Measurements from ENCODE around the gene RHOA.
"Not testable (repeated sequence)": the region's sequence is repeated elsewhere in the genome, so short reads cannot be mapped to it uniquely, and the experiment has no call there.

RHOA gene

DNA sequence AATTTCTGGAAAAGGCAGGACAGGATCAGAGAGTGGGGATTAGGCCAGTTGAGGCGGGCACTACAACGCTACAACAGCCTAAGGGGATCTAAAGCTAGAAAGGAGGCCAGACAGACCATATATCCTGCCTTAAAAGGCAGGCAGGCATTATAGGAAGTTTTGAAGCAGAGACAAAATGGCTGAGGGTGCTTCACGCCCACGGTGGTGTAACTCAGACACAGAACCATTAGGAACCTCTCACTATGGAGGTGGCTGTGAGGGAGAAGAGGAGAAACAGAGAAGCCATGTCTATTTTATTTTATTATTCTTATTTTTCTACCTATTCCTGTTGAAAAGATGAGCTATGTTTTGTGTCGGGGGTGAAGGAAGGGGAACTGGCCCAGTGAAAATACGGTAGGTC lies 69.8 kb downstream of the RHOA start:
- DNase-seq (ENCODE audit: low read depth), result no peak
- TF ChIP-seq, protein P1, sequence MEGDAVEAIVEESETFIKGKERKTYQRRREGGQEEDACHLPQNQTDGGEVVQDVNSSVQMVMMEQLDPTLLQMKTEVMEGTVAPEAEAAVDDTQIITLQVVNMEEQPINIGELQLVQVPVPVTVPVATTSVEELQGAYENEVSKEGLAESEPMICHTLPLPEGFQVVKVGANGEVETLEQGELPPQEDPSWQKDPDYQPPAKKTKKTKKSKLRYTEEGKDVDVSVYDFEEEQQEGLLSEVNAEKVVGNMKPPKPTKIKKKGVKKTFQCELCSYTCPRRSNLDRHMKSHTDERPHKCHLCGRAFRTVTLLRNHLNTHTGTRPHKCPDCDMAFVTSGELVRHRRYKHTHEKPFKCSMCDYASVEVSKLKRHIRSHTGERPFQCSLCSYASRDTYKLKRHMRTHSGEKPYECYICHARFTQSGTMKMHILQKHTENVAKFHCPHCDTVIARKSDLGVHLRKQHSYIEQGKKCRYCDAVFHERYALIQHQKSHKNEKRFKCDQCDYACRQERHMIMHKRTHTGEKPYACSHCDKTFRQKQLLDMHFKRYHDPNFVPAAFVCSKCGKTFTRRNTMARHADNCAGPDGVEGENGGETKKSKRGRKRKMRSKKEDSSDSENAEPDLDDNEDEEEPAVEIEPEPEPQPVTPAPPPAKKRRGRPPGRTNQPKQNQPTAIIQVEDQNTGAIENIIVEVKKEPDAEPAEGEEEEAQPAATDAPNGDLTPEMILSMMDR (conservative IDR thresholded peaks at IDR 0.05; ENCODE audit: control insufficient read depth, insufficient read depth, low read depth, low read length), result no peak
- no peak overlapping the region for H3K4me3 ChIP-seq (ENCODE audit: control insufficient read depth, low read depth, low read length)

GRCh38 chr3:49339941-49340800 lies 71.6 kb downstream of the RHOA start, which contains the start of gene USP4:
Gene USP4, minus strand, starts transcription at chr3:49340053. Its CDS starts 29 bp downstream, at chr3:49340024.
- TF ChIP-seq, protein P1 (conservative IDR thresholded peaks at IDR 0.05; ENCODE audit: control insufficient read depth, insufficient read depth, low read depth, low read length), result peak; percentile 58
- peak within 1 kb of the TSS; percentile 82 for H3K4me3 ChIP-seq (ENCODE audit: control insufficient read depth, low read depth, low read length)
- DNase-seq (ENCODE audit: low read depth), result peak; percentile 82

DNA sequence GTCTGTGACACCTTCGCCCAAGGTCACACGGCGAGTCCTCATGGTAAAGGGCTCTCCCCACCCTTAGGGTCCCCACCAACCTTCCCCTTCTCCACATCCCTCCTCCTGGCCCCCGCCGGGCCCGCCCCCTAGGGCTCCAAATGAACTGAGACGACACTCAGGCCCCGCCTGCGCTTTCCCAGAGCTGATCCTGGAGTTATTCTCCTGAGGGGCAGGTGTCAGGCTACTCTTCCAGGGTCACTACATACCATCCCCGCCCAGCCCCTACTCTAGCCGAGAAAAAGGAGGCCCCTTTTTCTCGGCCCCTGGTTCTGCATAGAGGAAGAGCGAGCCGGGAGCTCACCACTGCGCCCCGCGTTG lies 72.2 kb downstream of the RHOA start:
- TF ChIP-seq, protein P1 (conservative IDR thresholded peaks at IDR 0.05; ENCODE audit: control insufficient read depth, insufficient read depth, low read depth, low read length), result no peak
- no peak for DNase-seq (ENCODE audit: low read depth)
- peak overlapping the region; percentile 82 for H3K4me3 ChIP-seq (ENCODE audit: control insufficient read depth, low read depth, low read length)

GRCh38 chr3:49333916-49334633 lies 77.7 kb downstream of the RHOA start:
- DNase-seq (ENCODE audit: low read depth), result no peak
- TF ChIP-seq, protein P1 (conservative IDR thresholded peaks at IDR 0.05; ENCODE audit: control insufficient read depth, insufficient read depth, low read depth, low read length), result no peak
- no peak overlapping the region for H3K4me3 ChIP-seq (ENCODE audit: control insufficient read depth, low read depth, low read length)

GRCh38 chr3:49333091-49333490 lies 78.7 kb downstream of the RHOA start:
- TF ChIP-seq, protein P1 (conservative IDR thresholded peaks at IDR 0.05; ENCODE audit: control insufficient read depth, insufficient read depth, low read depth, low read length), result no peak
- DNase-seq (ENCODE audit: low read depth), result no peak
- no peak overlapping the region for H3K4me3 ChIP-seq (ENCODE audit: control insufficient read depth, low read depth, low read length)

- H3K4me3 ChIP-seq (ENCODE audit: control insufficient read depth, low read depth, low read length), result no peak overlapping the region
- no peak for DNase-seq (ENCODE audit: low read depth)
- TF ChIP-seq, protein P1 (conservative IDR thresholded peaks at IDR 0.05; ENCODE audit: control insufficient read depth, insufficient read depth, low read depth, low read length), result no peak
Observed at GRCh38 chr3:49329186-49329585, 82.6 kb downstream of the RHOA start.

GRCh38 chr3:49328350-49328749 lies 83.4 kb downstream of the RHOA start:
- not testable (repeated sequence) for H3K4me3 ChIP-seq (ENCODE audit: control insufficient read depth, low read depth, low read length); DNase-seq (ENCODE audit: low read depth)
